KBM-7 (cell line): ENCODE results near the gene QPCTL.
"Not testable (repeated sequence)": the region's sequence is repeated elsewhere in the genome, so short reads cannot be mapped to it uniquely, and the experiment has no call there.

Source experiments
- DNase-seq: peaks from one replicate; pipeline ENCODE4 v3.0.0-alpha.2; 2015
- in situ Hi-C: fragments of 300-500 bp; cut with MboI; formaldehyde crosslinking; loops from 2 replicates; pipeline ENCODE4 v1.14.3; 2020; ENCODE audit warnings: low sequenced_read_pairs, low pct_unique_long_range_greater_than_20kb, mixed read lengths

The QPCTL gene

DNA sequence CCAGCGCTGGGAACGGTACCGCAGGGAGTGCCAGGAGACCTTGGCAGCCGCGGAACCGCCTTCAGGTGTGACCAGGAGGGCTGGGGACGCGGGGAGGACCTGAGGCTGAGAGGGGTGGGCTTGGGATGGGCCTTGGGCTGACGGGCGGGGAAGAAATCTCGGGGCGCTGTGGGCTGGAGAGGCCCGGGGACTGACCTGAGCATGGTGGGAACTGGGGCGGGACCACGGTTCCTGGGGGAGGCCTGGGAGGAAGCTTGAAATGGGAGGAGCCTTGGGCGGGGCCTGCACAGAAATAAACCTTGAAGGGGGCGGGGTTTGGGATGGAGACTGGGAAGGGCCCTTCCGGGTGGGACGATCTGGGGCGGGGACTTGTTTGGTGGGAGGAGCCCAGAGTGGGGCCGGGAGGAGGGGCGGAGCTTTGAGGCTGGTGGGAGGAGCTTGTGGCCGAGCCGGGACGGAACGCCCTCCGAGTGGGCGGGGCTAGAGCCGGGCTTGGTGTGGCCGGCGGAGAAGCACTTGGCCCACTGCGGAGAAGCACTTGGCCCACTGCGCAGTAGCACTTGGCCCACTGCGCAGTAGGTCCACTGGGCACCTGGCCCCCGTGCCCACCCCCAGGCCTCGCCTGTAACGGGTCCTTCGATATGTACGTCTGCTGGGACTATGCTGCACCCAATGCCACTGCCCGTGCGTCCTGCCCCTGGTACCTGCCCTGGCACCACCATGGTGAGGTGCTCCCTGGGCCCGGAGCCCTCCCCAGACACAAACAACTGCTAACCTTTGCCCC is 21.6 kb upstream of the QPCTL start:
- in situ Hi-C loops: no loop called here
- peak; percentile 88 for DNase-seq

DNA sequence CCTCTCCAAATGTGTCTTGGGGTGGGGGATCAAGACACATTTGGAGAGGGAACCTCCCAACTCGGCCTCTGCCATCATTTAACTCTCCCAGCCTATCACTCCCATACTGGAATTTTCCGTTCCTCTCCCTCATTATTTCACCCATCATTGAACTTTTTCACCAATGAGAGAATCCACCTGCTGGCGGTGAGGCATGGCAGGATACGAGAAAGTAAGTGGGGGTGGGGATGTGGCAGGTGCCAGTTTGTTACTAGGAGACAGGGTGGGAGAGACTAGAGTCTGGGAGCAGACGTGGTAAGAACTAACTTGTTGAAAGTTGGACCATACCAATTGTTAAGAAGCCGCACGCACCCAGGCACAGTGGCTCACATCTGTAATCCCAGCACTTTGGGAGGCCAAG is 17.5 kb upstream of the QPCTL start:
- in situ Hi-C loops: no loop called here
- no peak for DNase-seq

DNA sequence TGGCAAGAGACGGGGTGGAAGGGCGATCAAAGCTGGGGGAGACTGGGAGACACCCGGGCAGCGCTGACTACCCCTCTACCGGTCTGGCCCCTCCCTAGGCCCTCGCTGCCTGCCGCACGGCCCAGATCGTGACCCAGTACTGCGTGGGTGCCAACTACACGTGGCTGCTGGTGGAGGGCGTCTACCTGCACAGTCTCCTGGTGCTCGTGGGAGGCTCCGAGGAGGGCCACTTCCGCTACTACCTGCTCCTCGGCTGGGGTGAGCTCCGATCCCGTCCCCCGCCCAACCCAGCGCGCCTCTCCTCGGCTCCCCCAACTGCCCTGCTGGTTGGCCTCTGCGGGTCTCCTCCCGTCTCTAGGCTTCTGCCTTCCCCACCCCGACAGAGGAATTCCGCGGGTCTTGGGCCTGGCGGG is 15.6 kb upstream of the QPCTL start:
- in situ Hi-C loops: no loop called here
- no peak for DNase-seq

DNA sequence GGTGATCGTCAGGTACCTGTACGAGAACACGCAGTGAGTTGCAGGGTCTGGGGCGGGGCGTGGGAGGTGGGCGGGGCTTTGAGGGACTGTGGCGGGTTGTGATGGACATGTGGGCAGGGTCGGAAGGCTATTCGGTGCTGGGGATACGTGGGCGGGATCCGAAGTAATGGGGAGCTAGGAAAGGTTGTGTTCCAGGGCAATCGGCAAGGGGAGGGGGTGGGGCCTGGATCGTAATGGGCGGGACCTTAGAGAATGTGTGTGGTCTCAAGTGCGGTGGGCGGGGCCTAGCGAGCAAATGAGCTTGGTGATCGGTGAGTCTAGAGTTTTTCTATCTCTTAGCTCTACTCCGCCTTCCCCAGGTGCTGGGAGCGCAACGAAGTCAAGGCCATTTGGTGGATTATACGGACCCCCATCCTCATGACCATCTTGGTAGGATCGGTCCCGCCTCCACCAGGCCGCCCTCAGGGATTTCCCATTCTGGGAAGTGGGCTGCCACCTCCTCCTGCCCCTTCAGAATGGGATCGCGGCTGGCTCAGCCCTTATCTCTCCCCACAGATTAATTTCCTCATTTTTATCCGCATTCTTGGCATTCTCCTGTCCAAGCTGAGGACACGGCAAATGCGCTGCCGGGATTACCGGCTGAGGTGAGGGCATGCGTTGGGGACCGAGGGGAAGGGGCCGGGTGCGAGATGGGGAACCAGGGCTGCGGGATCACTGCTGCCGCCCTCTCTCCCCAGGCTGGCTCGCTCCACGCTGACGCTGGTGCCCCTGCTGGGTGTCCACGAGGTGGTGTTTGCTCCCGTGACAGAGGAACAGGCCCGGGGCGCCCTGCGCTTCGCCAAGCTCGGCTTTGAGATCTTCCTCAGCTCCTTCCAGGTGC is 14.9 kb upstream of the QPCTL start:
- in situ Hi-C loops: no loop called here
- no peak for DNase-seq

DNA sequence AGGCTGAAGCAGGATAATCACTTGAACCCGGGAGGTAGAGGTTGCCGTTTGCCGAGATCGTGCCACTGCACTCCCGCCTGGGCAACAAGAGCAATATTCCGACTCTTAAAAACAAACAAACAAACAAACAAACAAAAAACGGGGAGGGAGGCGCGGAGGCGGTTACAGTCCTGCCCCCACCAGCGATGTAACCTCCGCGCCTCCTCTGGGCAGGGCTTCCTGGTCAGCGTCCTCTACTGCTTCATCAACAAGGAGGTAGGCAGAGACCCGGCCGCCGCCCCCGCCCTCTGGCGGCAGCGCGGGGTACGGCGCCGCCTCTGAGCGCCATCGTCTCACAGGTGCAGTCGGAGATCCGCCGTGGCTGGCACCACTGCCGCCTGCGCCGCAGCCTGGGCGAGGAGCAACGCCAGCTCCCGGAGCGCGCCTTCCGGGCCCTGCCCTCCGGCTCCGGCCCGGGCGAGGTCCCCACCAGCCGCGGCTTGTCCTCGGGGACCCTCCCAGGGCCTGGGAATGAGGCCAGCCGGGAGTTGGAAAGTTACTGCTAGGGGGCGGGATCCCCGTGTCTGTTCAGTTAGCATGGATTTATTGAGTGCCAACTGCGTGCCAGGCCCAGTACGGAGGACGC is 11.0 kb upstream of the QPCTL start:
- in situ Hi-C loops: no loop called here
- peak; percentile 95 for DNase-seq

DNA sequence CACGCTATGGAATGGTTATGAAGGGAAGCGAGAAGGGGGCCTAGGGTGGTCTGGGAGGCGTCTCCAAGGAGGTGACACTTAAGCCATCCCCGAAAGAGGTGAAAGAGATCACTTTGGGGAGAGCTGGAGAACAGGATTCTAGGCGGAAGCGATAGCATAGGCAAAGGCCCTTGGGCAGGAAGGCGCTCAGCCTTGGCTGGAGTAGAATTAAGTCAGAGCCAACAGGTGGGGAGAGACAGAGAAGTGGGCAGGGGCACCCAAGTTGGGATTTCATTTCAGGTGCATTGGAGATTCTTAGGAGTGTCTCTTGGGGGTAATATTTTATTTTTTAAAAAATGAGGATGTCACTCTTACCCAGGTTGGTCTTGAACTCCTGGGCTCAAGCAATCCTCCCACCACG is 10.3 kb upstream of the QPCTL start:
- in situ Hi-C loops: no loop called here
- no peak for DNase-seq

DNA sequence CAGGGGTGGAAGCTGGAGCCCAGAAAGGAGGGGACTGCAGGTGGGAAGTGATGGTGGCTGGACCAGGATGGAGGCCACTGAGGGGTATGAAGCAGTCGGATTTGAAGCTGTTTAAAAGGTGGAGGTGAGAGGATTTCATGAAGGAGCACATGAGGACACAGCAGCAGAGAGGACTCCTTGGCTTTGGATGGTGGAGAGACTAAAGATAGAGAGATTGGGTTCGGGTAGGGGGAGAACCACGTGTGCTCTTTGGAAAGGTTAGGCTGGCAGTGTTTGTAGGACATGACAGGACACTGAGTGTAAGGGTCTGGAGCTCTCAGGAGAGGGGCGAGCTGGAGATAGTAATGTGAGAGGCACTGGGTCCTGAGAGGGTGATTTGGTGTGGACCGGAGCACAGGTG is 9.6 kb upstream of the QPCTL start:
- in situ Hi-C loops: no loop called here
- no peak for DNase-seq

DNA sequence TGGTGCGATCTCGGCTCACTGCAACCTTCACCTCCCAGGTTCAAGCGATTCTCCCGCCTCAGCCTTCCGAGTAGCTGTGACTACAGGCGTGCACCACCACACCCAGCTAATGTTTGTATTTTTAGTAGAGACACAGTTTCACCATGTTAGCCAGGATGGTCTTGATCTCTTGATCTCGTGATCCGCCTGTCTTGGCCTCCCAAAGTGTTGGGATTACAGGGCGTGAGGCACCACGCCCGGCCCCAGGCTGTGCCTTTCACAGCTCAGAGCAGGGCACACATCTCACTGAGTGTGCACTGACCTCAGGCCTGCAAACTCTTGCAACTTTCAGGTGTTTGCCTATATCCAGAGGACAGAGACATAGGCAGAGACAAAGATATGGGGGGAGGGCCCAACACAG is 7.4 kb upstream of the QPCTL start:
- DNase-seq, in situ Hi-C loops: not testable (repeated sequence)

DNA sequence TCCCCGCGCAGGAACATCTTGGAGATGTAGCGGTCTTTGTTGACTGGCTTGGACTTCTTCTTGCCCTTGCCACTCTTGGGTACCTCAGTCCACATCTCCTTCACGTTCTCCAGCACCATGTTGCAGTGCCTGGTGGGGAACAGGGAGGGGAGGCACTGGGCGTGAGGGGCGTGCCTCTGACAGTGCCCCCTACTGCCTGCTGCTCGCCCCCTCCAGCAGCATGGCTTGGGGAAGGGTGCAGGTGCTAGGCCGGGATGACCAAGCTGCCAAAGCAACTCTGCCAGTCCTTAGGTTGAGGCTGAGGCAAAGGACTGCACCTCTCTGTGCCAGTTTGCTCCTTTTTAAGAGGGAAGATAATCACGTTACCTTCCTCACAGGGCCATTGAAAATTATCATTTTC is 4.9 kb upstream of the QPCTL start:
- in situ Hi-C loops: no loop called here
- DNase-seq: no peak

DNA sequence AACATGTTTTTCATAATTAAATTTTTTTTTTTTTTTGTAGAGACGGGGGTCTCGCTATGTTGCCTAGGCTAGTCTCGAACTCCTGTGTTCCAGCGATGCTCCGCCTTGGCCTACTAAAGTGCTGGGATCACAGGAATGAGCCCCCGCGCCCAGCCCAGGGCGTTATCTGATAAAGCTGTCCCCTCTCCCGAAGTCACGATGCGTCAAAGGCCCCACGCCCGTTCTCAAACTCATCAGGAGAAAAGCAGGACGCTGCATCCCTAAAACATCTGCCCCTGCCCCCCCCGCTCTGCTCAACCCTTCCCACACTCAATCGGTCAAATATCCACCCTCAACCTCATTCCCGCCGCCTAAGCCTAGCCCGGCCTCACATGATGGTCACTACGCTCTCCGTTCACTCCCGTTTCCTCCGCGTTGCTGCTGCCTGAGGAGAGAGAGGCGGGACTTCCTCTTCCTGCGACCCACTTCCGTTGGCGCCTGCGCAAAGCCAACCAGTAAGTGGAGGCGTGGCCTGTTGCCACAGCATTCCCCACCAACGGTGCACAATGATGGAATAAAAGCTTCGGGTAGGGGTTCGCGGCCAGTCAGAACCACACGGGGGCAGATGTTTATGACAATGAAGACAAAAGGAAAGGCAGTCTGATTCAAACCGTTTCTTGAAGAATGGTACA is 815 bp upstream of the QPCTL start, which contains the start of gene SNRPD2:
SNRPD2 (minus strand) TSS at position 438 of the 671 bp plus-strand sequence; CDS start at position 373, 65 bp downstream.
- peak; percentile 96 for DNase-seq
- in situ Hi-C loops: no loop called here

DNA sequence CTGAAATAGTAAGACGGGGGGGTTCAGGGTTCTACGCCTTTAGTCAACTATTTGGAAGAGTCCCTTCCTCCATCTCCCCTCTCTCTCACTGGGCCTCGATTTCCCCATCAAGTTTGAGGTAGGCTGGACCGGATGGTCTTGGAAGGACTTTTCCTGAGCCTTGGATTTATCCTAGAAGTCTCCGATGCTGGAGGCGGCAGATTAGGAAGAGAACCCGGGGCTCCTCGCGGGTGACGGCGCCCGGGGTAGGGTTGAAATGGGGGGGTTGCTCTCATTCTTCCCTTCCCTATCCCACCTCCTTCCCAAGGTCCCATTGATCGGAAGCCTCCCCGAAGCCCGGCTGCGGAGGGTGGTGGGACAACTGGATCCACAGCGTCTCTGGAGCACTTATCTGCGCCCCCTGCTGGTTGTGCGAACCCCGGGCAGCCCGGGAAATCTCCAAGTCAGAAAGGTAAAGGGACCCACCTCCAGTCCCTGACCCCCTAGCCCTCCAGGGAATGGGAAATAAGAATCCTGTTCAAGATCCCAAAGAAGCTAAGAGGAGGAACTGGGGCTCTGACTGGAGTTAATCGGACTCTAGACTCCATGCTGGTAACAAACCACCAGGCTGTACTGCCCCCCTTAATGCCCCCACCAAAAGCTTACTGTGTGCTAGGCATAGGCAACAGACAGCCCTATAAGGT is 781 bp downstream of the QPCTL start:
- peak; percentile 72 for DNase-seq
- in situ Hi-C loops: no loop called here

DNA sequence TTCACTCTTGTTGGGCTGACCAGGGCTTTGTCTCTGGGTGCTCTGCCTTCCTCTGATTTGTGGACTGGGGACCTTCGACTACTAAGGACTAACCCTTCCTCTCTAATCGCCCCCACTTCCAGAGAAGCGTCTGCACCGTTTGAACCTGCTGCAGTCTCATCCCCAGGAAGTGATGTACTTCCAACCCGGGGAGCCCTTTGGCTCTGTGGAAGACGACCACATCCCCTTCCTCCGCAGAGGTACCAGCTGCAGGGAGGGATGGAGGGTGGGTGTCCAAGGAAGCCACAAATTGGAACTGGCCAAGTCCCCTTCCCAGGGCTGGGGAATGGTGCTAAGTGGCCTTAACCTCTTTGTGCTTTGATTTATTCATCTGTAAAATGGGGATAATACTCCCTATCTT is 9.2 kb downstream of the QPCTL start:
- no peak for DNase-seq
- in situ Hi-C loops: no loop called here

DNA sequence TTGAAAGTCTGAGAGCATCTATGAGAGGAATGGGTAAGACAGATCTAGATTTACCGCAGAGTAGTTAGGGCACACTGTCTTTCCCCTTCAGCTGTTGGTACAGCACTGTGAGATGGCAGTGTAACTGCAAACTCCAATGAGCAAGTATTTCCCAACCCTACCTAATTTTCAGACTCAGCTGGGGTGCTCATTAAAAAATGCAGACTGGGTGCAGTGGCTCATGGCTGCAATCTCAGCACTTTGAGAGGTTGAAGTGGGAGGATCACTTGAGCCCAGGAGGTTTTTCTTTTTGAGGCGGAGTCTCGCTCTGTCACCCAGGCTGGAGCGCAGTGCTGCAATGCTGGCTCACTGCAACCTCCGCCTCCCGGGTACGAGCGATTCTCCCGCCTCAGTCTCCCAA is 12.6 kb downstream of the QPCTL start:
- in situ Hi-C loops: no loop called here
- no peak for DNase-seq

DNA sequence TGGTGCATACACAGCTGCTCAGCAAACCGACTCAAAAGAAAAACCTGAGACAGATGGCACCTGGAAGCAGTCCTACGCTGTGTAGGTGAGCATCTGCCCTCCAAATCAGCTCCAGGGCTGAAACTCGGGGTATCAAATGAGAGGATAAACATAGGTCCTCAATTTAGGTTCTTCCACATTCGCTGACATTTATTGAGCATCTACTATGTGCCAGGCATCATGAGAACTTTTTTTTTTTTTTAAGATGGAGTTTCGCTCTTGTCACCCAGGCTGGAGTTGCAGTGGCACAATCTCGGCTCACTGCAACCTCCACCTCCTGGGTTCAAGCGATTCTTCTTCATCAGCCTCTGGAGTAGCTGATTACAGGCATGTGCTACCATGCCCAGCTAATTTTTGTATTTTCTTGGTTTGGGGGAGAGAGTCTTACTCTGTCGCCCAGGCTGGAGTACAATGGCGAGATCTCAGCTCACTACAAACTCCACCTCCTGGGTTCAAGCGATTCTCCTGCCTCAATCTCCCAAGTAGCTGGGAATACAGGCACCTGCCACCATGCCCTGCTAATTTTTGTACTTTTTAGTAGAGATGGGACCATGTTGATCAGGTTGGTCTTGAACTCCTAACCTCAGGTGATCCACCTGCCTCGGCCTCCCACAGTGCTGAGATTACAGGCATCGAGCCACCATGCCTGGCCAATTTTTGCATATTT is 13.4 kb downstream of the QPCTL start:
- no peak for DNase-seq
- in situ Hi-C loops: no loop called here

DNA sequence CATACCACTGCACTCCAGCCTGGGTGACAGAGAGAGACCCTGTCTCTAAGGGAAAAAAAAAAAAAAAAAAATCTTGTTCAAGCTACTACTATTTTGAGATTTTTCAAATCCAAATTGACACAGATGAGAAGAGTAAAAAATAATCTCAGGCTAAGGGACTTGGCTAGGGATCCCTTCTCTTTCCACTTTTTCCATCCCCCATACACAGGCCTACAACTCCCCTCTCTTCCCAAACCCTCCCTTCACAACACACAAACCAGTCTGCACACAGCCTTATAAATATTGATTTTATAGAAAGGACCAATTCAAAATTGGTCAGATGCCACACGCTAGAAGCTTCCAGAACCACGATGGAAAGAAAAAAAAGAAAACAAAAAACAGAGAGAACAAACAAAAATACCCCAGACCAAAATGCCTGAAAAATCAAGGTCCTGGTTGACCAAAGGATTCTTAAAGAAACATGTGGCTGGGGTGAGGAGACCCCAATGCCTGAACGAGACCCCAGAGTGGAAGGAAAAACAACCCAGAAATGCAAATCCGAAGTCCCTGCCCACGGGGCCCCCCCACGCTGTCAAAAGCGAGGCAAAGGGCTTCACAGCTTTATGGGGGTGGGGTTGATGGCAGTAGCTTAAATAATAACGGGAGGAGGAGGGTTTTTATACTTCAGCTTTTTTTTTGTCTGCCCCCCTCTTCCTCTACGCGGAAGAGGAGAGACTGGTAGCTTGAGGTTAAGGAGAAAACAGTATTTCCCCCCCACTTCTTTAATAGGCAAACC is 18.1 kb downstream of the QPCTL start:
- no peak for DNase-seq
- in situ Hi-C loops: no loop called here

DNA sequence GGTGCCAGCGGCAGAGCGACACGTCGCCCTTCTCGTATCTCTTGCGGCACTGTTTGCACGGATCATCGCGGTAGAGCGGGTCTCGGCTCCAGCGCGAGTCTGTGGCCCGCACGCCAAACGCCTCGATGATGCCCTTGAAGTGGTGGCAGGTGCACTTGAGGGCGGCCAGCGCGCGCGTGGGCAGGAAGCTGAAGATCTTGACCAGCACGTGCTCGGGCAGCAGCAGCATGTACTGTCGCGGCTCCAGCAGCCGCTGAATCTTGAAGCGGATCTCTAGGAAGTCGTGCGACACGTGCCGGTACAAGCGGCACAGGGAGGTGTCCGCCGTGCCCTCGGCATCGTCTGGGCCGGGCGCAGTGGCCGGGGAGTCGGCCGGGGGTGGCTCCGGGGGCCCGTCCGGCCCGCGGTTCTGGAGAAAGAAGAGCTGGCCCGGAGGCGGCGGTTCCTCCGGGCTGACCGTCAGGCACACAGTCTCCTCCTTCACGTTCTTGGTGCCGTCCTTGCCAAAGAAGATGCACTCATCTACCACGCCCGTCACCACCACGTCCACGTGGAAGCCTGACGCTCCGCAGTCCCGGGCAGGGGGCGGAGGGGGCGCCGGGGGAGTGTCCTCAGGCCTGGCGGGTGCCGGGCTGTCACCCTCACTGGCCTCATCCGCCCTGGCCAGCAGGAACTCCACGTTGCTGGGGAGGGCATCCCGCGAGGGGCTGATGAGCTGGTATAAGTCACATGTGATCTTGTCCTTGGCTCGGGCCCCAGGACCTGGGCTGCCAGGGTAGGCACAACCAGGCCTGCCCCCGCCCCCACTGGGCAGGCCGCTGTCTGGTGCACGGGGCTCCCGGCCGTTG is 19.6 kb downstream of the QPCTL start:
- in situ Hi-C loops: no loop called here
- DNase-seq: no peak

DNA sequence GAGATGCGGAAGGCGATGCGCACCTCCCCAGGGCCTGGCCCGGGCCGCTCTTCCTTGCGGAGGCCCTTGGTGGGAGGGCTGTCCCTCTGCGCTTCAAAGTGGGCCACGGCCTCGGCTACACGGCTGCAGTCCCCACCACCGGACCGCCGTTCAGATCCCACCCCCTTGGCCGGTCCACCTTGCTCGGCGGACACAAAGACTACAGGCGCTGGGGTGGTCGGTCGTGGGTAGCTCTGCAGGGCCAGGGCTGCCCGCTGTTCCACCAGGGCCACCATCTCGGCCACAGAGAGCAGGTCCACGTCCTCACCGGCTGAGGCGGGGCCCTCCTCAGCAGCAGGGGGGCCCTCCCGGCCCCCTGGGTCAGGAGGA is 20.2 kb downstream of the QPCTL start:
- no peak for DNase-seq
- in situ Hi-C loops: no loop called here
